Transverse colon (tissue), 4 donors: ENCODE measurements around the gene ARRB2. TPM values are rescaled to one million over a fixed set of nuclear protein-coding genes. Genes with fewer than 3 reads are reported as not detected.

Experiments
- DNase-seq: peaks from one replicate; pipeline ENCODE4 v3.0.0-alpha.2; 2019
- H3K27ac ChIP-seq, 4 donors: fragments of 200-600 bp; sonication (generic); 2 replicates each; pipeline ENCODE4 v1.5.1; 2016 to 2018; ENCODE audit warnings: inconsistent platforms in 4 of 4
- H3K27me3 ChIP-seq: fragments of 200-600 bp; sonication (generic); 2 replicates; pipeline ENCODE4 v1.5.1; 2017; ENCODE audit warnings: inconsistent platforms
- H3K36me3 ChIP-seq, 4 donors: fragments of 200-600 bp; sonication (generic); 2 replicates each; pipeline ENCODE4 v1.5.1; 2017 to 2019; ENCODE audit warnings: inconsistent platforms in 4 of 4
- H3K4me1 ChIP-seq, 4 donors: fragments of 200-600 bp; sonication (generic); 2 replicates each; pipeline ENCODE4 v1.5.1; 2017 to 2020; ENCODE audit warnings: inconsistent platforms in 4 of 4
- H3K4me3 ChIP-seq, 4 donors: fragments of 200-600 bp; sonication (generic); 1 replicate in 1 of 4; 2 replicates in 3 of 4; pipeline versions ENCODE4 v1.5.1 to v1.6.1; 2017 to 2019; ENCODE audit warnings: inconsistent platforms in 4 of 4
- H3K9me3 ChIP-seq, 2 donors: fragments of 200-600 bp; sonication (generic); 2 replicates each; pipeline ENCODE4 v1.5.1; 2017 to 2019; ENCODE audit warnings: inconsistent platforms in 2 of 2
- EP300 ChIP-seq: sonication (generic); formaldehyde crosslinking; IDR thresholded peaks from one replicate; pipeline ENCODE4 v1.6.1; 2017; ENCODE audit warnings: antibody characterized with exemption, low read depth
- POLR2A ChIP-seq: fragments of 450-650 bp; IDR thresholded peaks from one replicate; pipeline ENCODE4 v1.6.1; 2016; ENCODE audit warnings: antibody characterized with exemption, mild to moderate bottlenecking, moderate library complexity
- POLR2AphosphoS5 ChIP-seq, 3 donors: sonication (generic); formaldehyde crosslinking; IDR thresholded peaks; one replicate each; pipeline ENCODE4 v1.6.1; 2016; ENCODE audit warnings: antibody characterized with exemption in 3 of 3
- WGBS, 2 donors: methylation state at CpG; one replicate each; pipeline ENCODE4 v1.1.5; 2018; ENCODE audit warnings: low coverage in 1 of 2; 5-methylcytosine and 5-hydroxymethylcytosine counted together
- in situ Hi-C, 4 donors: fragments of 200-750 bp; cut with MboI; loops; one replicate each; pipeline versions ENCODE4 v1.15.0 to v1.15.1; 2017; ENCODE audit warnings: low sequenced_read_pairs in 3 of 4, low pct_ligation_motif_present in 1 of 4, low pct_unique_long_range_greater_than_20kb in 1 of 4
- intact Hi-C: fragments of 100-400 bp; cut with DNase I; formaldehyde crosslinking; loops from one replicate; pipeline ENCODE4 v1.15.1; 2023; ENCODE audit warnings: low total_unique reads
- total RNA-seq, 4 donors: library from RNA; depleted of rRNA; stranded (reverse); fragments of >200 nt; gene quantifications; one replicate each; pipeline ENCODE4 v1.1.0, GENCODE V29; 2016
- TF ChIP-seq, protein P1 (sequence below), 5 experiments: fragments of 200-600 bp in 3 of 5; fragments of 450-650 bp in 2 of 5; sonication (generic) in 3 of 5; IDR thresholded peaks; 1 replicate in 2 of 5; 2 replicates in 3 of 5; pipeline ENCODE4 v1.5.1; 2016 to 2017; ENCODE audit warnings: antibody characterized with exemption in 5 of 5, inconsistent platforms in 3 of 5, mild to moderate bottlenecking in 2 of 5, moderate library complexity in 1 of 5

Gene ARRB2
- total RNA-seq, 4 donors from 2014 or later: 19.3 to 47.9 (median 36.8) TPM

GRCh38 chr17:4759776-4760236 lies 49.4 kb downstream of the ARRB2 start:
- in situ Hi-C loops: no loop called here
- 31 to 62% methylated on average over 4 to 10 of the region's 10 CpGs for WGBS, 2 donors
- Histone ChIP-seq H3K9me3 (no peaks in the 10 kb centered on the region), H3K4me1 (no peaks in the 10 kb centered on the region), H3K27ac (no peak overlapping the region), H3K36me3 (no peaks in the 10 kb centered on the region), H3K27me3 (peaks cover 5% of the 10 kb centered on the region), H3K4me3 (no peak overlapping the region)
- intact Hi-C loops: no loop called here
- TF ChIP-seq POLR2AphosphoS5 (IDR thresholded peaks at IDR 0.05): no peak
- TF ChIP-seq, protein P1, sequence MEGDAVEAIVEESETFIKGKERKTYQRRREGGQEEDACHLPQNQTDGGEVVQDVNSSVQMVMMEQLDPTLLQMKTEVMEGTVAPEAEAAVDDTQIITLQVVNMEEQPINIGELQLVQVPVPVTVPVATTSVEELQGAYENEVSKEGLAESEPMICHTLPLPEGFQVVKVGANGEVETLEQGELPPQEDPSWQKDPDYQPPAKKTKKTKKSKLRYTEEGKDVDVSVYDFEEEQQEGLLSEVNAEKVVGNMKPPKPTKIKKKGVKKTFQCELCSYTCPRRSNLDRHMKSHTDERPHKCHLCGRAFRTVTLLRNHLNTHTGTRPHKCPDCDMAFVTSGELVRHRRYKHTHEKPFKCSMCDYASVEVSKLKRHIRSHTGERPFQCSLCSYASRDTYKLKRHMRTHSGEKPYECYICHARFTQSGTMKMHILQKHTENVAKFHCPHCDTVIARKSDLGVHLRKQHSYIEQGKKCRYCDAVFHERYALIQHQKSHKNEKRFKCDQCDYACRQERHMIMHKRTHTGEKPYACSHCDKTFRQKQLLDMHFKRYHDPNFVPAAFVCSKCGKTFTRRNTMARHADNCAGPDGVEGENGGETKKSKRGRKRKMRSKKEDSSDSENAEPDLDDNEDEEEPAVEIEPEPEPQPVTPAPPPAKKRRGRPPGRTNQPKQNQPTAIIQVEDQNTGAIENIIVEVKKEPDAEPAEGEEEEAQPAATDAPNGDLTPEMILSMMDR (IDR thresholded peaks at IDR 0.05): no peak
- TF ChIP-seq EP300: no peak
- TF ChIP-seq POLR2A: no peak
- no peak for DNase-seq

- no peak for TF ChIP-seq POLR2AphosphoS5 (IDR thresholded peaks at IDR 0.05)
- TF ChIP-seq EP300: no peak
- TF ChIP-seq, protein P1 (IDR thresholded peaks at IDR 0.05): no peak
- no peak for TF ChIP-seq POLR2A
- in situ Hi-C loops: no loop called here
- DNase-seq: no peak
- no peak overlapping the region for H3K4me3 ChIP-seq
- no peaks in the 10 kb centered on the region for H3K27me3 ChIP-seq
- peak overlapping the region in 2 of 4 donors; percentile 10 to 50 for H3K27ac ChIP-seq
- no peaks in the 10 kb centered on the region for H3K4me1 ChIP-seq
- intact Hi-C loops: no loop called here
- no peaks in the 10 kb centered on the region for H3K36me3 ChIP-seq
- WGBS, 2 donors: 60 to 63% methylated on average over 3 of the region's 3 CpGs
- H3K9me3 ChIP-seq: no peaks in the 10 kb centered on the region
Measured at GRCh38 chr17:4764595-4764994, 54.2 kb downstream of the ARRB2 start.

- Histone ChIP-seq H3K36me3 (no peaks in the 10 kb centered on the region), H3K27ac (peak overlapping the region; percentile 47 to 55 (median 49)), H3K9me3 (no peaks in the 10 kb centered on the region), H3K4me3 (no peak overlapping the region), H3K4me1 (peaks cover 0 to 6% (median 1%) of the 10 kb centered on the region in 4 donors), H3K27me3 (no peaks in the 10 kb centered on the region)
- DNase-seq: no peak
- in situ Hi-C loops: no loop called here
- intact Hi-C loops: no loop called here
- TF ChIP-seq EP300: no peak
- no peak for TF ChIP-seq POLR2A
- TF ChIP-seq POLR2AphosphoS5 (IDR thresholded peaks at IDR 0.05): no peak
- TF ChIP-seq, protein P1 (IDR thresholded peaks at IDR 0.05): no peak
- WGBS, 2 donors: 66 to 75% methylated on average over 1 to 3 of the region's 3 CpGs
Measured at GRCh38 chr17:4766201-4766600, 55.8 kb downstream of the ARRB2 start.

DNA sequence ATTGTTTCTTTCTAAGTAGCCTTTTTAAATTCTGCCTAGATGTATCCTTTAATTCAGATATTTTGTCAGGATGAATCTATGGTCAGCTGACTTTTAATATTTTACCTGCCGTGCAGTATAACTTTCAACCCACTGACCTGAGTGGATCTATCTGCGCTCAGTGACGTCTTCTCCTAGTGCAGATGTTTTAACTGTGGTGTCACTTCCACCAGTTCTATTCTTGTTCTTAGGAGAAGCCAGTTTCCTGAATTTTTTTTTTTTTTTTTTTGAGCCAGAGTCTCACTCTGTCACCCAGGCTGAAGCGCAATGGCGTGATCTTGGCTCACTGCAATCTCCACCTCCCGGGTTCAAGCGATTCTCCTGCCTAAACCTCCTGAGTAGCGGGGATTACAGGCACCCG lies 56.3 kb downstream of the ARRB2 start:
- Histone ChIP-seq H3K4me3 (no peak overlapping the region), H3K27me3 (no peaks in the 10 kb centered on the region), H3K9me3 (no peaks in the 10 kb centered on the region), H3K27ac (no peak overlapping the region), H3K4me1 (peaks cover 0 to 11% (median 3%) of the 10 kb centered on the region in 4 donors), H3K36me3 (no peaks in the 10 kb centered on the region)
- in situ Hi-C loops: no loop called here
- intact Hi-C loops: no loop called here
- TF ChIP-seq, protein P1 (IDR thresholded peaks at IDR 0.05): no peak
- no peak for TF ChIP-seq POLR2A
- 88 to 95% methylated on average over 7 to 9 of the region's 9 CpGs for WGBS, 2 donors
- no peak for DNase-seq
